ENCODE measurements around the gene PRCC.

Gene PRCC

DNA sequence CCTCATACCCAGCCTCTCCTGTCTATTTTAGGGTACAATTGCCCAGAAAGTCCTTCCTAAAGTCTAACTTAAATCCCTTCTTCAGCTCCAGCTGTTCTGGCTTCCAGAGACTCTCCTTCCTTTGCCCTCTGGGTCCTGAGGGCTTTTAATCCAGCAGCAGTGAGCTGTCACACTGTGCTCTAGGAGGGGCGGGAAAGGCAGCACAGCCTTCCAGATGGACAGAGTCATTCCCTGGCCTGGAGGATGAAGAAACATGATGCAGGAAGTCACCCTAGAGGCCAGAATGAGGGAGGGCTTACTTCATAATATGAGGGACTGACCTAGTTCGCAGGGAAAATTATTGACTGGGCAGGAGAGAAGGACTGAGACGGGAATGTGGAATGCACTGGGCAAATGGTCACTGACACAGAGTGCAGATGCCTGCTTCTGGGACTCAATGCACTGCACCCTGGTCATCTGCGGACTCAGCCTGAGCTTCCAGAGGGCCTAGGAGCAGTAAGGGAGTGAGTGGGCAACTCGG is 48.0 kb downstream of the PRCC start:
- peak; percentile 75 for DNase-seq (ENCODE audit: low read depth)

DNA sequence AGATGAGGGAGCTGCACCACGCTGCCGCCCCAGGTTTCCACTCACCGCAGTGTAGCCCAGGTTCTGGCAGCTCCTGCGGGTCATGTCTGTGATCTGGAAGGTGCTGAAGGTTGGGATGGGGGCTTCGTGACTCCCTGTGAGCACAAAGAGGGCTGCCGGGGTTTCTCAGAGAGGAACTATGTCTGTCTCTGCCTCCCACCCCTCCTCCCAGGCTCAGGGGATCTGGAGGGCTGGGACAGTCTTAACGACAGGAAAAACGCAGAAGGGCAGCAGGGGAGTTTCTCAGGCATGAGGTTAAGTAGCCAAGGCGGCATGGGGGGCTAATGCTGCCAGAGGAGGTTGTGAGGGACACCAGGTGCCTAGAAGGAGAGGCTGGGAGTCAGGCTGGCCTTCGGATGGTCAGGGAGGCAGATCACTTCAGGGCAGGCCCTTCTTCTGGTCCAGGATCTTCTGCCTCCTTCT is 48.7 kb downstream of the PRCC start:
- DNase-seq (ENCODE audit: low read depth): no peak

DNA sequence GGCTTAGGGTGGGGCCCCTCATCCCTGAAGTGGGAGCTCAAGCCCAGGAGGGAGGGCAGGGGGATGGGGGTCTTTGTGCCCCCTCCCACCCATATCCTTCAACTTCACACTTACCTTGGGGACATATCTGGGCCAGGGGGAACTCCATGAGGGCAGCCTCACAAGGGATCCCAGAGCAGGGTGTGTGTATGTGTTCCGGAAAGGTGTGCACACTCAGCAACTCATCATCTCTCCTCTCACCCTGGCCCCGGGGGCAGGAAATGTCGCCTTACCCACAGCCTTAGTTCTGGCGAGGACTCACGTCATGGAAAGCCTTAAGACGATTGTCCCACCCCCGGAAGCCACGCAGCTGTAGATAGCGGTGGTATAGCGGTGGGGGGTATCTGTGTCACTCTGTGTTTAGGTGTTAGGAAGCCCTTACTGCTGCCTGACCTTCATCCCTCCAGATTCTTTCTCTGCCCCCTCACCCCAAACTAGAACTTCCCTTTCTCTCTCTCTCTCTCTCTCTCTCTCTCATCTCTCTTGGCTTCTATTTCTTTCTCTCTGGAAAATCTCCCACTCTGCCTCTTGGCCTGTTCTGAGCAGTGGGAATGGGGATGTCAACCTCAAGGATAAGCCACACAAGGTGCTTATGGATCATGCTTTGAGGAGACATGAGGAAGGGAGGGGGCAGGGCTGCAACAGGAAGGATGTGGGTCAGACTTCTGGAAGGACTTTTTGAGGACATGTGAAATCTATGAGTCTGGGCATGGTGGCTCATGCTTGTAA is 49.4 kb downstream of the PRCC start, which contains the start of gene SH2D2A:
SH2D2A (minus strand) TSS at position 288 of the 768 bp plus-strand sequence; CDS start at position 148, 140 bp downstream.
- DNase-seq (ENCODE audit: low read depth): no peak

DNA sequence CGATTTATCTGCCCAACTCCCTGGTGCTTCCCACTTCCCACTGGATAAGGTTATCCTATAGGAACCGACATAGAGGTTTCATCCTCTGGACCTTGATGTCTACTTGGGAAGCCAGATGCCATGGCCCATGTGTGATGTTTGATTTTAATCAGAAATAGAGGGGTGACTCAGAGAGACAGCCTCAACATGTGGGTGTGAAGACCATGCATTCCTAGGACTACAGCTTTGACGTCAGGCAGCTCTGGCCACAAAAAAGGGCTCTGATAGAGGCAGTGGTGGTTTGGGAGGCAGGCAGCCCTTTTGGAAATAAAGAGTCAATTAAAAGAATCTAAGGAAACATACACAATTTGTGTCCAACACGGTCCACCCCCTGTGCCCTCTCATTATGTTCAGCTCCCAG is 54.5 kb downstream of the PRCC start:
- peak; percentile 75 for DNase-seq (ENCODE audit: low read depth)

DNA sequence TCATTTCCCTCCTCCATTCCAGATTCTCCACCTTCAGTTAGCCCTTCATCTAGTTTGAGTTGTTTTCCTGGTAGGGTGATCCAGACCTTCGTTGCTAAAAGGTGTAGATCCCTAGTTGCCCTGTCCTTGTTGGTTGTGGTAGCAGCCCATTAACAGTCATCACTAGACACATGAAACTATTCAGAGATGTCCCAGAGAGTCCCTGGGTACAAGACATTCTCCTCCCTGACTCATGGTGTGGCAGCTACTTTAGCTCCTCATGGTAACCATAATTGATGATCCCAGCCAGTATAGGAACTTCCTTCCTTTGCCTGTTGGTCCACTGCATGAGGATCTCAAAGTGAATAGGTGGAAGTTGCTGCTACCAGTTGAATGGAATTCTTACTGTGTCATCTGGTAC is 55.3 kb downstream of the PRCC start:
- no peak for DNase-seq (ENCODE audit: low read depth)

DNA sequence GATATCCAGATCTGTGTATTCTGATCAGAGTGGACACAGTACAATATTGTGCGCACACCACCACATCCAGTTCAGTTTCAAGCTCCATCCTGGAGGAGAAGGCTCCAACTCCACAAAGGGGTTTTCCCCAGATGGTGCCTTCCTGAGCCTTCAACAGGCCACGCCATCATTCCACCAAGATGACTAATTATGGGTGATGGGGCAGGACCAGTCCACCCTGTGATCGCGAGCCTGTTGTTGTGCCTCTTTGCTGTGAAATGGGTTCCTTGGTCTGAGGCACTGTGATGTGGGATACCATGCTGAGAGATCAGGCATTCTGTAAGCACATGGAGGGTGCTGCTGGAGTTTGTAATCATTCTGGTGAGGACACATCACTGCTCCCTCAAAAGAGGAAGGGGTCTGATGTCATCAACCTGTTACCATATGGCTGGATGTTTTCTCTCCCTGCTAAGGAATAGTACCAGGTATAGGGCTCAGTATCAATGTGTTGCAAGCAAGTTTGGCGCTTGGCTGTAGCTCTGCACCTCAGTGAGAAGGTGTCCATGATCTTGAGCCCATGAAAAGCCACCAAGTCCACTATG is 56.0 kb downstream of the PRCC start:
- no peak for DNase-seq (ENCODE audit: low read depth)

DNA sequence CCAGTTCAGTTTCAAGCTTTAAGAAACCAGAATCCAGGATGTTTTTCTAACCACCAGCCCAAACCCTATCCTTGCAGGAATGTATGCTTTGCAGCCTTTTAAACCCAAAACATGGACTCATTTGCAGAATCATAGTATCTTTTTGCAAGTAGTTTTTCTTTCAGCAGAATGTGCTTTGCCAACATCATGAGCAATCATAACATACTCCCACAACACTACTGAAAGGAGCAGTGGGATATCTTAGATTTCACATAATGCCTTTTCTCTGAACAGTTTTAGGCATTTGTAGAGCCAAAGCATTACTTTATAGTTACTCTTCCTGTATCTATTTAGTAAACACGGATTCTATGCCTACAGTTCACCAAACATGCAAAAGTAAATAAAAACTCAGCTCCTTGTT is 59.3 kb downstream of the PRCC start:
- DNase-seq (ENCODE audit: low read depth): peak; percentile 70

DNA sequence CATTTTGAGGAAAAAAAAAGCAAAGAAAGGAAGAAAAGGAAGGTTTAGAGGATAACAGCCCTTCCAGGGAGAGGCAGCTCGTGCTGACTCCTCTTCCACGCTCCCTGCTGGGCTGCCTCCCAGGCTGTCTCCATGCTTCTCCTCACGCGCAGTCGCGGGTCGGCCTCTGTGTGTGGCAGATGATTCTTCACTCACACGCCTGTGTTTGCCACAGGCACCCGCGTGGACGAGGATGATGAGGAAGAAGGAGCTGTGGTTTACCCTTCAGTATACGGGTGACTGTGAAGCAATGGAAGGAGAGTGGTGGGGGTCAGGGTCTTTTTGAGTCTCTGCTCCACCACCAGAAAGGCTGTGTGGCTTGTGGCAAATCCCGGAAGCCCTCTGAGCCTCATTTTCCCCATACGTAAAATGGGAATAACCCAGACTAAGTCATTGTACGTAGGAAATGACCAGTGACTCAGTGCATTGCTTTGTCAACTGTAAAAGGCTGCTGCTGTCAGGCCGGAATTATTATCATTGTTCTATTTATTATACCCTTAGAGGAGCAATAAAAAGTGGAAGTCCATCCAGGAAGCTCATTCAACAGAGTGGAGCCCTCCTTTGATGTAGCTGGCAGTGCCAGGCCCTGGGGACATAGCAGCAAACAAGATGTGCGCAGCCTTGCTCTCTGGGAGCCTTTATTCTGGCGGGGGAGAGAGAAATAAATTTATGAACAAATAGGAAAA is 61.2 kb downstream of the PRCC start:
- DNase-seq (ENCODE audit: low read depth): no peak

DNA sequence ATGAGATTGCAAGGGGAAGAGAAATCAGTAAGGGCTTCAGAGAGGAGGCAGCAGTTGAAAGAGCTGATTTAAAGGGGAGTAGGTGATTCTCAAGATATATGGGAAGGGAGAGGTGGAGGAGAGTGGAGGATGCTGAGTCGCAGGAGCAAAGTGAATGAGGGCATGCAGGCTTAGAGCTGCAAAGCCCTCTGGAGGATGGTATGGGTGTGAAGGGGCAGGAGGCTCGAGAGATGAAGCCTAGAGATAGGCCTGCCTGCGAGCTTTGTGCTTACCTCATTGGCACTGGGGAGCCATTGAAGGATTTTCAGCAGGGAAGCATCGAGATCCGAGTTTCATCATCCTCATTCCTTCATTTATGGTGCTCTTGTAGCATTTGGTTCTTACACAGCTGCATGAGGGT is 65.1 kb downstream of the PRCC start:
- no peak for DNase-seq (ENCODE audit: low read depth)

DNA sequence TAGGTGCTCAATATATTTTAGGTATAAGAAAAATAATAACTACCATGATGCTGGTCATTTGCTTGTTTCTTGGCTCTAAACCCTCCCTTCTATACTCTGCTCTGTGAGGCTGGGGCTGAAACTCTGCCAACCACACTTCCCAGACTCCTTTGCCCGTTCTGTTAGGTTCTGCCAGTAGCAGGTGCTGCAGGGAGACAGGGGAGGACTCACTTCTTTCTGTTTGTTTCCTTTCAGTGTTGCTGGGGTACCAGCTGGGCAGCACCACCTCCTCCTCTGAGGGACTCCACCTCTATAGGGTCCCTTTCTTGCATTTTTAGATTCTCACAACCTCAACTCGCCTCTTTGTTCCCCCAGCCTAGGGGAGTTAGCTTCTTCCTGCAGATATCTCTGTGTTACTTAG is 66.3 kb downstream of the PRCC start:
- DNase-seq (ENCODE audit: low read depth): no peak

DNA sequence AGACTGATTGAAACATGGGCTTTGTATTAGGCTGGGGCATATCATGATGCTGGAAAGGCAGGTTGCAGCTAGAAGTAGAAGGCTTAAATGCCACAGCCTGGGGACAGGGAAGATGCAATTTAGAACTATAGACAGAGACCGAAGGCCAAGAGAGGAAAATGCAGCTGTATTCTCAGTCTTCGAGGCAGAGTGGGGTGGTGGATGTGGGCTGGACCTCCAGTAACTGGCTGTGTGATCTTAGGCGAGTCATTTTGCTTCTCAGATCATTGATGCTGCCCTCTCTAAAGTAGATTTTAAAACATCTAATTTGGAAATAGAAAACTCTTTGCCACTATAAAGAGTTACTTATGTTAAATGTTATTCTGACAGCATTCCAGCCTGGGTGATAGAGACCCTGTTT is 67.0 kb downstream of the PRCC start:
- DNase-seq (ENCODE audit: low read depth): no peak

DNA sequence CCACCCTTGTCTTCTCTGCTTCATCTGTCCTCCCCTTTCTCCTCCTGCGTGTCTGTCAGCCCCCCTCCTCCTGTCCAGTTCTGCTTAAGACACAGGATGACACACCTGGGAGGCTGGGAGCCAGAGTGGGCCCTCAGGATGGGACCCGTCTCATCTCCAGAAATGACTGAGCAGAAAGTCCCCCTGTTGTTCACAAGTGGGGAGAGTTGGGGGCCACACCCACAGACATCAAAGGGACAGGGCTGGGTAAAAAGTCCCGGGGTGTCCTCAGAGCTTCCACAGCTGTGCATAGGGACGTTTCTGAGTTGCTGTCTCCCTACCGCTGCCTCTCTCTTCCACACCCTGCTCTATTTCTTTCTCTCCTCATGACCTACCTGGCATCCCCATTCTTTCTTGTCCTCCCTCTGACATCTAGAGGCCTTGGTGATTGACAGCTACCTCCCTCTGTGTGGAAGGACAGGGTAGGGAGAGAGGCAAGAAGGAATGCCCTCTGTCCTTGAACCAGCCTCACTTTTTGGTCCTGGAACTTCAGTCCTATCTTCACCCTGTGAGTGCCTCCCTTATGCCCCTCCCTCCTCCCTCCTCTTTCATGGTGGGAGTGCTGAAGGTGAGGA is 68.8 kb downstream of the PRCC start:
- no peak for DNase-seq (ENCODE audit: low read depth)

DNA sequence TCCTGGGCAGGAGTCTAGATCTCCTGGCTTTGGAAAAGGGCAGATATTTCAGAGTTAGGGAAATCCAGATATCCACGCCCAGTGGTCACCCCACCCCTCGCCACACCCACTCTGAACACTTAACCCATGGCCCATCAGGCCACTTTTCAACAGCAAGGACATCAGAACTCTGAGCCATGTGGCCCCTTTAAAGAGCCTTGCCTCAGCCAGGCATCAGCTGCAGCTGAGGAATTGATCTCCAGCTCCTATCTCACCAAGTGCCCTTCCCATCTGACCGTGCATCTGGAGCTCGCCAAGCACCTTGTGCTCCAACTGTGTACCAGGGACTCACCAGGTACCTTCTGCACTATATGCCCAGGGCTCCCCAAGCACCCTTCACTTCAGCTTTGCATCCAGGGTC is 69.6 kb downstream of the PRCC start:
- DNase-seq (ENCODE audit: low read depth): no peak

DNA sequence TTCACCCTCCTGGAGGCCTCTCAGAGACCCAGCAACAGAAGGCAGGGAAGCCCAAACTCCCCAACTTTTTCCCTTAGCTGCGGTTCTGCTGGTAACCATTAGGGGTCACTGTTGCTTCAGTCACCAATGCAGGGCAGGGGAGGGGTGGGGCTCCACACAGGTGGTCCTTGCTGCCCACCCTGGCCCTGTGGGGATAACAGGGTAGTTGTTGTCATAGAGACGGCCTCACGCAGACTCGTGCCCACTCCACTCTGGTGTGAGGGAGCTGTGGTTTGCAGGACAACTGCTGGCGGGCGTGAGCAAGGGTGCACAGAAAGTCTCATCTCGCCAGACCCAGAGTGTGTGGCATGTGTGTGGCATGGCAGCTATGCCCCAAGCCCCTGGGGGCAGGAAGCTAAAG is 71.6 kb downstream of the PRCC start:
- no peak for DNase-seq (ENCODE audit: low read depth)

DNA sequence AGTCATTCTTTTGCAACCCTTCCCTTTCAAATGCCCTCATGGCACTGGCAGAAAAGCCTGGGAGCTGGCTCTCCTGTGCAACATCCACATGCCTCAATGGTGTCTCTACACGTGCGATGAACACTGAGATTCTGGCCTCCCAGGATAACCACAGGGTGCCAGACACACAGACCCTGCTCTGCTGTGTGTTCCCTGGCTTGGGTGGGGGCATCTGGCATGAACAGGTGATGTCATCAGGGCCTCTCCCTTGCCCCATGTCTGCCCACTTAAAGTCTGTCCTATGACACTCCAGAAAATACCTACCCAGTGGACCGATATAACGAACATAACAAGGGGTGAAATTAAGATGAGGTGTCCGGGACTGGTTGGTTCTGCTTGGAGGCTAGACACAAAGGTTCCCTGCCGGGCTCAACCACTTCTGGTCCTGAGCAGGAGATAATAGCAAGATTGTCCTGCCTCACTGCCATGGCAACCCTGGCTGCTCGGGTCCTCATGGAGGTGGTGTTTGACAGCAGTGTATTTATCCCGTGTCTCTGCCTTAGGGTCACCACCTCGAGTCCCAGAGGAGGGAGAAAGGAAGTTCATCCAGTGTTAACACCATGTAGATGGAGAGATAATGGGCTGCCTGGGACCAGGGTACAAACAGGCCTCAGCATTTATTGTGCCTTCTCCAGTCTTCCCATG is 72.2 kb downstream of the PRCC start:
- no peak for DNase-seq (ENCODE audit: low read depth)

DNA sequence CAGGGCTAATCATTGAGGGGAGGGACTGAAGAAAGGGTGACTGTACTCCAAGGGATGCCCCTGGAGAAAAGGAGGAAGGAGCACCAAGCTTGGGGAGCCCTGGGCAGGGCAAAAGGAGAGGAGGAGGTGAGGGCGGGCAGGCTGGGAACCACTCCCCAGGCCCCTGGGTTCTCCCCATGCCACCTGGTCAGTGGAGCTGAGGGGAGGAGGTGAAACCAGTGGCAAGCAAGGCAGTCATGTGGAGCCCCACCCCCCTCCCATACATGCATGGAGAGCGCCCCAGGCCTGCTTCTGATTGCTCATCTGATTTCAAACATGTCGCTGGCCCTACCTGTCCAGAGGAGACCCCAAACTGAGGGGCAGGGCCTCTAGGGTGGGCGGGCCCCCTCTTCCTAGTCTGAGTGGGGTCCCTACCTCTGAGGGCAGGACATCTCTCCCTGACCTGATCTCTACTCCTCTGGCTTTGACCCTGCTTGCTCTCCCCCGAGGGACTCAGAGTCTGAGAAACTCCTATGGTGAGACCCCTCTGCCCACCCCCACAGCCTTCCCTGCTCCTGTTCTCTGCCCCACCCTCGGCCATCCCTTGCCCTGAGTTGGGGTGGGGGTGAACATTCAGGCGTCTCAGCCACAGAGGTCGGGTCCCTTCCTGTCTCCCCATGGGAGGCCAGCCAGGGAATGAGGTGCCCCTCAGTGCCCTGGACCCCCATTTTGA is 73.0 kb downstream of the PRCC start:
- DNase-seq (ENCODE audit: low read depth): no peak

DNA sequence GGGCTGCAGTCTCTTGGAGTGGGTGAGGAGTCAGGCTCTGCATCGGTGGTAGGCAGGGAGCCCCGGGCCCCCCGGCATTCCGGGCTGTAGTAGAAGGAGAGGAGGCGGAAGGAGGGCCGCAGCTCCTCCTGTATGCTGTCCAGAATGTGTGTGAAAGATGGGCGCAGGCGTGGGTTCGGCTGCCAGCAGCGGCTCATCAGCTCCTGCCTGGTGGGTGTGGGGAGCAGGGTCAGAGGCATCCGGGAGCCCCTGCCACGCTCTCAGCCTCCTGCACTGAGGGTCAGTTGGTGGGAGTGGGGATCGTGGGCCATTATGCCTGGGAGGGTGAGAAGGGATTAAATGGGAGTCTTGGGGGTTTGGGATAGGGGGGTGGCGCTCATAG is 73.6 kb downstream of the PRCC start:
- no peak for DNase-seq (ENCODE audit: low read depth)

DNA sequence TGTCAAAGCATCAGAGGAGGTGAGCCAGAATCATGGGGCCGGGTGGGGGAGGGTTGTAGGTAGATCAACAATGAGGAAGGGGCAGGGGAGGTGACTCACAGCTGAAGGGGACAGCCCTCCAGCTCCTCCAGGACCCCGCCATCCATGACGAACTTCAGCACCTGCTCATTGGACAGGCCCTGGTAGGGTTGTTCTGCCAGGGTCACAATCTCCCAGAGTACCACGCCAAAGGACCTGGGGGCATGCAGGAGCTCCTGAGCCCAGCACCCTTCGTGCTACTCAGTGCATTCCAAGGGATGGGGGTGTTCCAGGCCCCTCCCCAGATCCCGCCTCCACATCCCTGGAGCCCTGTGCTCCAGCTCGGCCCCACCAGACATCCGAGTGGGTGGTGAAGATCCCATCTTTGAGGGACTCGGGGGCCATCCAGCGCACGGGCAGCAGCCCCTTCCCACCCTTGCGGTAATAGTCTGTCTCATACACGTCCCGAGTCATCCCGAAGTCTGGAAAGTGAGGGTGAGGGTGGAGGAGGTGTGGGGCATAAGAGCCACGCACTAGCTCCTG is 74.0 kb downstream of the PRCC start:
- DNase-seq (ENCODE audit: low read depth): no peak

DNA sequence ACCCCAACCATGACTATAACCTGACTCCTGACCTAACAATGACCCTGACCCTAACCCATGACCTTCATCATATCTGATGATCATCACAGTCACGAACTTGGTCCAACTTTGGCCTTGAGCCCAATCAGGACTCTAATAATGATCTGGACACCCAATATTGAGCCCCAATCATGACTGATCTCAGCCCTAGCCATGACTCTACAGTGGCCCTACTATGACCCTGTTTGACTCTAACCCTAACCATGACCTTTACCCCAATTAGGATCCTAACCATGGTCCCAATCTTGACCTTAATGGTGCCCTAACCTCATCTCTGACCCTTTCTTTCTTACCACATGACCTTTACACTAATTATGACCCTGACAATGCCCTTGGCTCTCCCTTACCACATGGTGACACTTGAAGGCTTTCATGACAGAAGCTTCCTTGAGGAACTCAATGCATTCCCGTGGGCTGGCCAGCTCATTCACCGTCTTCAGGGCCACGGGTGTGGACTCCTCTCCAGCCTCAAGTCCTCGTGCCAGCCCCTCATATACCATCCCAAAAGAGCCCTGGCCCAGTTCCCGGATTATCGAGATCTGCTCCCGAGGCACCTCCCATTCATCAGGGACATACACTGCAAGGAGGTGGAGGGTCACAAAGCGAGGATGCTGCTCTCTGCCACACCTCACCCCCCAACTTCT is 75.4 kb downstream of the PRCC start:
- DNase-seq (ENCODE audit: low read depth): no peak

DNA sequence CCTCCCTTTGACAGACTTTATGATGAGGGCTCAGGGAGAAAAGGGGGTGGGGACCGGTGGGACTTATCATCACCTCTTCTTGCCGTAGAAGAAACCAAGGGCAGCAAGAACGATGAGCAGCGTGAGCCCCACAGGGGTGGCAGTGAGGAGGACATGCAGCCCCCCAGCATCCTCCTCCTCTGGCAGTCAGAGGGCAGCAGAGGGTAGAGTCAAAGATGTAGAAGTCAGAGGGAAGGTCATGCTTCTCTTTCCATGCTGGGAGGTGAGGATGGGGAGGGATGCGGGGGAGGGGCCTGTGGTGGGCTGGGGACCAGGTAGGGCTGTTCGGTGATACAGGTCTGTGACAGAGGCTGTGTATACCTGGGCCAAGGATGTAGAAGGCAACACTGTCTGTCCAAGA is 76.8 kb downstream of the PRCC start:
- DNase-seq (ENCODE audit: low read depth): no peak

Measured in amniotic epithelial cell (primary cell).